ENCODE data around the gene PARD3B.

Gene PARD3B

GRCh38 chr2:205496772-205497171 is 951.5 kb downstream of the PARD3B start:
- TF ChIP-seq CTCF (IDR thresholded peaks at IDR 0.05; ENCODE audit: poor library complexity, severe bottlenecking), result no peak
- H3K4me3 ChIP-seq (ENCODE audit: severe bottlenecking), result no peak overlapping the region
- no peaks in the 10 kb centered on the region for H3K36me3 ChIP-seq (ENCODE audit: low read depth)
- DNase-seq (ENCODE audit: low spot score) (no peak), ATAC-seq (ENCODE audit: low read depth) (no peak)
- H3K27ac ChIP-seq (ENCODE audit: poor library complexity, severe bottlenecking), result no peak overlapping the region
- no peaks in the 10 kb centered on the region for H3K9me3 ChIP-seq (ENCODE audit: severe bottlenecking)
- H3K4me1 ChIP-seq (ENCODE audit: insufficient read depth, poor library complexity, severe bottlenecking), result no peaks in the 10 kb centered on the region
- no peaks in the 10 kb centered on the region for H3K27me3 ChIP-seq (ENCODE audit: insufficient read depth, poor library complexity, severe bottlenecking)

- Histone ChIP-seq H3K9me3 (ENCODE audit: severe bottlenecking) (no peaks in the 10 kb centered on the region), H3K4me3 (ENCODE audit: severe bottlenecking) (no peak overlapping the region), H3K27me3 (ENCODE audit: insufficient read depth, poor library complexity, severe bottlenecking) (no peaks in the 10 kb centered on the region), H3K27ac (ENCODE audit: poor library complexity, severe bottlenecking) (no peak overlapping the region), H3K36me3 (ENCODE audit: low read depth) (no peaks in the 10 kb centered on the region), H3K4me1 (ENCODE audit: insufficient read depth, poor library complexity, severe bottlenecking) (no peaks in the 10 kb centered on the region)
- DNase-seq (ENCODE audit: low spot score), result no peak
- no peak for TF ChIP-seq CTCF (IDR thresholded peaks at IDR 0.05; ENCODE audit: poor library complexity, severe bottlenecking)
- ATAC-seq (ENCODE audit: low read depth), result no peak
Observed at GRCh38 chr2:205499006-205499405, 953.7 kb downstream of the PARD3B start.

GRCh38 chr2:205500065-205500464 is 954.8 kb downstream of the PARD3B start:
- DNase-seq (ENCODE audit: low spot score), result no peak
- Histone ChIP-seq H3K9me3 (ENCODE audit: severe bottlenecking) (no peaks in the 10 kb centered on the region), H3K4me1 (ENCODE audit: insufficient read depth, poor library complexity, severe bottlenecking) (no peaks in the 10 kb centered on the region), H3K36me3 (ENCODE audit: low read depth) (no peaks in the 10 kb centered on the region), H3K27me3 (ENCODE audit: insufficient read depth, poor library complexity, severe bottlenecking) (no peaks in the 10 kb centered on the region), H3K4me3 (ENCODE audit: severe bottlenecking) (no peak overlapping the region), H3K27ac (ENCODE audit: poor library complexity, severe bottlenecking) (no peak overlapping the region)
- ATAC-seq (ENCODE audit: low read depth), result no peak
- no peak for TF ChIP-seq CTCF (IDR thresholded peaks at IDR 0.05; ENCODE audit: poor library complexity, severe bottlenecking)

GRCh38 chr2:205500951-205501350 is 955.7 kb downstream of the PARD3B start:
- H3K36me3 ChIP-seq (ENCODE audit: low read depth), result no peaks in the 10 kb centered on the region
- H3K4me3 ChIP-seq (ENCODE audit: severe bottlenecking), result no peak overlapping the region
- no peaks in the 10 kb centered on the region for H3K9me3 ChIP-seq (ENCODE audit: severe bottlenecking)
- TF ChIP-seq CTCF (IDR thresholded peaks at IDR 0.05; ENCODE audit: poor library complexity, severe bottlenecking), result no peak
- H3K27ac ChIP-seq (ENCODE audit: poor library complexity, severe bottlenecking), result no peak overlapping the region
- no peaks in the 10 kb centered on the region for H3K27me3 ChIP-seq (ENCODE audit: insufficient read depth, poor library complexity, severe bottlenecking)
- ATAC-seq (ENCODE audit: low read depth), result no peak
- no peak for DNase-seq (ENCODE audit: low spot score)
- H3K4me1 ChIP-seq (ENCODE audit: insufficient read depth, poor library complexity, severe bottlenecking), result no peaks in the 10 kb centered on the region

- H3K4me1 ChIP-seq (ENCODE audit: insufficient read depth, poor library complexity, severe bottlenecking), result no peaks in the 10 kb centered on the region
- no peaks in the 10 kb centered on the region for H3K27me3 ChIP-seq (ENCODE audit: insufficient read depth, poor library complexity, severe bottlenecking)
- H3K4me3 ChIP-seq (ENCODE audit: severe bottlenecking), result no peak overlapping the region
- H3K9me3 ChIP-seq (ENCODE audit: severe bottlenecking), result no peaks in the 10 kb centered on the region
- DNase-seq (ENCODE audit: low spot score) (no peak), ATAC-seq (ENCODE audit: low read depth) (no peak)
- H3K27ac ChIP-seq (ENCODE audit: poor library complexity, severe bottlenecking), result no peak overlapping the region
- H3K36me3 ChIP-seq (ENCODE audit: low read depth), result no peaks in the 10 kb centered on the region
- TF ChIP-seq CTCF (IDR thresholded peaks at IDR 0.05; ENCODE audit: poor library complexity, severe bottlenecking), result no peak
Observed at GRCh38 chr2:205501826-205502225, 956.6 kb downstream of the PARD3B start.
